SJCRH30 (cell line): ENCODE measurements around the gene PTH2R. TPM values are rescaled to one million over a fixed set of nuclear protein-coding genes. Genes with fewer than 3 reads are reported as not detected.

Source experiments
- DNase-seq, 2 experiments: peaks; one replicate each; pipeline ENCODE4 v3.0.0-alpha.2; 2015 to 2020
- H3K27ac ChIP-seq: fragments of 250-450 bp; sonication (Bioruptor Pico); 2 replicates; pipeline ENCODE4 v1.5.1; 2020; ENCODE audit warnings: mild to moderate bottlenecking, moderate library complexity
- H3K27me3 ChIP-seq: fragments of 250-450 bp; sonication (Bioruptor Pico); 2 replicates; pipeline ENCODE4 v1.5.1; 2020; ENCODE audit warnings: mild to moderate bottlenecking, moderate library complexity
- H3K36me3 ChIP-seq: fragments of 250-450 bp; sonication (Bioruptor Pico); 2 replicates; pipeline ENCODE4 v1.5.1; 2020; ENCODE audit warnings: mild to moderate bottlenecking, moderate library complexity
- H3K4me1 ChIP-seq: fragments of 250-450 bp; sonication (Bioruptor Pico); 2 replicates; pipeline ENCODE4 v1.5.1; 2020; ENCODE audit warnings: mild to moderate bottlenecking, moderate library complexity
- H3K4me3 ChIP-seq: fragments of 250-450 bp; sonication (Bioruptor Pico); 2 replicates; pipeline ENCODE4 v1.5.1; 2020; ENCODE audit warnings: mild to moderate bottlenecking, moderate library complexity
- H3K9me3 ChIP-seq: fragments of 250-450 bp; sonication (Bioruptor Pico); replicated peaks from 2 replicates; pipeline ENCODE4 v1.5.1; 2020; ENCODE audit warnings: mild to moderate bottlenecking, moderate library complexity
- total RNA-seq: library from RNA; depleted of rRNA; stranded (reverse); fragments of >200 nt; shearing (Covaris generic); gene quantifications from 2 replicates; pipeline ENCODE4 v1.2.3, GENCODE V29; 2014; rRNA removed

The PTH2R gene
- total RNA-seq: 0.16 TPM in 1 of 2 replicates, not detected in the other

- no peaks in the 10 kb centered on the region for H3K4me1 ChIP-seq
- no peaks in the 10 kb centered on the region for H3K27me3 ChIP-seq
- H3K9me3 ChIP-seq: no peaks in the 10 kb centered on the region
- no peak within 1 kb of the TSS for H3K27ac ChIP-seq
- H3K36me3 ChIP-seq: no peaks in the 10 kb centered on the region
- H3K4me3 ChIP-seq: no peak within 1 kb of the TSS
- DNase-seq: no peak
Measured at GRCh38 chr2:208406474-208407451, at the start of gene PTH2R. Gene PTH2R (plus strand): TSS chr2:208406792. CDS start chr2:208407044, 252 bp downstream.

GRCh38 chr2:208356846-208357574 is 49.6 kb upstream of the PTH2R start:
- peaks cover 50% of the 10 kb centered on the region for H3K36me3 ChIP-seq
- no peak overlapping the region for H3K27ac ChIP-seq
- no peak for DNase-seq
- H3K27me3 ChIP-seq: no peaks in the 10 kb centered on the region
- no peaks in the 10 kb centered on the region for H3K4me1 ChIP-seq
- no peaks in the 10 kb centered on the region for H3K9me3 ChIP-seq
- no peak overlapping the region for H3K4me3 ChIP-seq

- Histone ChIP-seq H3K36me3 (peaks cover 33% of the 10 kb centered on the region), H3K4me3 (no peak overlapping the region), H3K27me3 (no peaks in the 10 kb centered on the region), H3K9me3 (no peaks in the 10 kb centered on the region), H3K27ac (no peak overlapping the region), H3K4me1 (peaks cover 11% of the 10 kb centered on the region)
- no peak for DNase-seq
Measured at GRCh38 chr2:208358758-208359631, 47.6 kb upstream of the PTH2R start.

- Histone ChIP-seq H3K4me3 (no peak overlapping the region), H3K27me3 (no peaks in the 10 kb centered on the region), H3K4me1 (peaks cover 11% of the 10 kb centered on the region), H3K36me3 (peaks cover 27% of the 10 kb centered on the region), H3K27ac (no peak overlapping the region), H3K9me3 (no peaks in the 10 kb centered on the region)
- DNase-seq: no peak
Measured at GRCh38 chr2:208359632-208359986, 47.0 kb upstream of the PTH2R start.

GRCh38 chr2:208360259-208361076 is 46.1 kb upstream of the PTH2R start:
- H3K4me1 ChIP-seq: peaks cover 11% of the 10 kb centered on the region
- H3K9me3 ChIP-seq: no peaks in the 10 kb centered on the region; the same call in 1 of the 2 replicates
- H3K36me3 ChIP-seq: peaks cover 18% of the 10 kb centered on the region

GRCh38 chr2:208361077-208361441 is 45.5 kb upstream of the PTH2R start:
- H3K27ac ChIP-seq: no peak overlapping the region
- no peak for DNase-seq
- H3K4me3 ChIP-seq: no peak overlapping the region
- H3K9me3 ChIP-seq: peaks cover under 1% of the 10 kb centered on the region; the same call in 1 of the 2 replicates
- H3K4me1 ChIP-seq: peaks cover 11% of the 10 kb centered on the region
- H3K27me3 ChIP-seq: no peaks in the 10 kb centered on the region
- H3K36me3 ChIP-seq: peaks cover 12% of the 10 kb centered on the region

More at GRCh38 chr2:208360259-208361076, 46.1 kb upstream of the PTH2R start:
- H3K27me3 ChIP-seq: no peaks in the 10 kb centered on the region
- H3K4me3 ChIP-seq: no peak overlapping the region
- DNase-seq: no peak
- H3K27ac ChIP-seq: no peak overlapping the region

- Histone ChIP-seq H3K36me3 (peaks cover 3% of the 10 kb centered on the region), H3K27ac (peak overlapping the region; percentile 40), H3K9me3 (peaks cover 5% of the 10 kb centered on the region; the same call in 1 of the 2 replicates), H3K4me1 (peaks cover 11% of the 10 kb centered on the region), H3K27me3 (no peaks in the 10 kb centered on the region), H3K4me3 (no peak overlapping the region)
- DNase-seq: peak; percentile 9 to 63
Measured at GRCh38 chr2:208363485-208363884, 43.1 kb upstream of the PTH2R start.

GRCh38 chr2:208366215-208367127 is 40.1 kb upstream of the PTH2R start:
- Histone ChIP-seq H3K9me3 (peaks cover 5% of the 10 kb centered on the region), H3K4me3 (no peak overlapping the region), H3K27ac (no peak overlapping the region), H3K36me3 (no peaks in the 10 kb centered on the region), H3K27me3 (no peaks in the 10 kb centered on the region), H3K4me1 (peaks cover 11% of the 10 kb centered on the region)
- no peak for DNase-seq

- peaks cover 5% of the 10 kb centered on the region for H3K9me3 ChIP-seq
- no peak for DNase-seq
- H3K27ac ChIP-seq: no peak overlapping the region
- H3K4me1 ChIP-seq: no peaks in the 10 kb centered on the region
- H3K27me3 ChIP-seq: no peaks in the 10 kb centered on the region
- no peaks in the 10 kb centered on the region for H3K36me3 ChIP-seq
- H3K4me3 ChIP-seq: no peak overlapping the region
Measured at GRCh38 chr2:208369091-208369490, 37.5 kb upstream of the PTH2R start.

GRCh38 chr2:208370881-208371633 is 35.5 kb upstream of the PTH2R start:
- Histone ChIP-seq H3K27me3 (no peaks in the 10 kb centered on the region), H3K4me1 (no peaks in the 10 kb centered on the region), H3K9me3 (peaks cover 5% of the 10 kb centered on the region), H3K27ac (no peak overlapping the region), H3K36me3 (no peaks in the 10 kb centered on the region), H3K4me3 (no peak overlapping the region)
- no peak for DNase-seq

- Histone ChIP-seq H3K9me3 (no peaks in the 10 kb centered on the region; the same call in 1 of the 2 replicates), H3K4me1 (no peaks in the 10 kb centered on the region), H3K27me3 (no peaks in the 10 kb centered on the region), H3K27ac (no peak overlapping the region), H3K4me3 (no peak overlapping the region), H3K36me3 (no peaks in the 10 kb centered on the region)
- DNase-seq: no peak
Measured at GRCh38 chr2:208371634-208371935, 35.0 kb upstream of the PTH2R start.

- H3K4me1 ChIP-seq: no peaks in the 10 kb centered on the region
- no peak overlapping the region for H3K4me3 ChIP-seq
- peak; percentile 24 to 67 for DNase-seq
Measured at GRCh38 chr2:208373460-208374089, 33.0 kb upstream of the PTH2R start.

More at GRCh38 chr2:208373460-208374089, 33.0 kb upstream of the PTH2R start:
- Histone ChIP-seq H3K9me3 (no peaks in the 10 kb centered on the region; the same call in 1 of the 2 replicates), H3K27ac (no peak overlapping the region), H3K36me3 (no peaks in the 10 kb centered on the region), H3K27me3 (no peaks in the 10 kb centered on the region)
